ENCODE data around the gene EXPH5.
A peak's percentile ranks its signal among the peaks of the same experiment; 100 is the strongest.

The EXPH5 gene

DNA sequence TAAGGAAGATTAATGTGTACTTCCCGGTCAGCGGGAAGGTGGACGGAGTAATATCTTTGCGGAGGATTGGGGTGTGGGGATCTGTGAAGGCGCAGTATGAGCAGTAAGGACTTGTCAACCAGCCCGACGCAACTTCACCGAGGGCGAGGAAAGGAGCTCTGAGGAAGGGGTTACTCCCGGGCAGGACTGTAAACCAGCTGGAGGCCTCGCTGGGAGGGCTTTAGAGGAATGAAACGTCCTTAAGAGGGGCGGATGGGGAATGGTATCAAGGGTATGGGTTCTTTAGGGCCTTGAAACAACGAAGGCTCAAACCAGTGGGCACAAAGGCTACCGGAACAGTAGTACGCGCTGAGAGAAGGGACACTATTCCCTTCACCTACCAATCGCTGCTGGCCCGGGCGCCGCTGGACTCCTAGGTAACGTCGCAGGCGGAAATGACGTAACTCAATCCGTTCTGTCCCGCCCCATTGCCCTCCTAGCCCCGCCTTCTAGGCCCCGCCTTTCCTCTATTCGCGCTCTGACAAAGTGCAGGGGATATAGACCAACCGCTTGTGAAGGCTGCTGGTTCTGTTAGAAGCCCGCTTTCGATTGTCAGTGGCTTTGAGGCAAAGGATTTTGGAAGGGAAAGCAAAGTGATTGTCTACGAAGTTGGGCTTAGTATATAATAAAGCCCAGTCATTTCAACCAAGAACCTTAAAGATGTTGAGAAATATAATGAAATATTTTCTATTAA, 126.3 kb downstream of the EXPH5 start, which contains the start of gene C11orf65:
Gene C11orf65 (minus strand): TSS at position 439 of the 733 bp plus-strand sequence. CDS start 5,970 bp downstream, outside the sequence.
- peak; percentile 73 for TF ChIP-seq GABPA (IDR thresholded peaks at IDR 0.05; ENCODE audit: low read depth)
- TF ChIP-seq, protein P1, sequence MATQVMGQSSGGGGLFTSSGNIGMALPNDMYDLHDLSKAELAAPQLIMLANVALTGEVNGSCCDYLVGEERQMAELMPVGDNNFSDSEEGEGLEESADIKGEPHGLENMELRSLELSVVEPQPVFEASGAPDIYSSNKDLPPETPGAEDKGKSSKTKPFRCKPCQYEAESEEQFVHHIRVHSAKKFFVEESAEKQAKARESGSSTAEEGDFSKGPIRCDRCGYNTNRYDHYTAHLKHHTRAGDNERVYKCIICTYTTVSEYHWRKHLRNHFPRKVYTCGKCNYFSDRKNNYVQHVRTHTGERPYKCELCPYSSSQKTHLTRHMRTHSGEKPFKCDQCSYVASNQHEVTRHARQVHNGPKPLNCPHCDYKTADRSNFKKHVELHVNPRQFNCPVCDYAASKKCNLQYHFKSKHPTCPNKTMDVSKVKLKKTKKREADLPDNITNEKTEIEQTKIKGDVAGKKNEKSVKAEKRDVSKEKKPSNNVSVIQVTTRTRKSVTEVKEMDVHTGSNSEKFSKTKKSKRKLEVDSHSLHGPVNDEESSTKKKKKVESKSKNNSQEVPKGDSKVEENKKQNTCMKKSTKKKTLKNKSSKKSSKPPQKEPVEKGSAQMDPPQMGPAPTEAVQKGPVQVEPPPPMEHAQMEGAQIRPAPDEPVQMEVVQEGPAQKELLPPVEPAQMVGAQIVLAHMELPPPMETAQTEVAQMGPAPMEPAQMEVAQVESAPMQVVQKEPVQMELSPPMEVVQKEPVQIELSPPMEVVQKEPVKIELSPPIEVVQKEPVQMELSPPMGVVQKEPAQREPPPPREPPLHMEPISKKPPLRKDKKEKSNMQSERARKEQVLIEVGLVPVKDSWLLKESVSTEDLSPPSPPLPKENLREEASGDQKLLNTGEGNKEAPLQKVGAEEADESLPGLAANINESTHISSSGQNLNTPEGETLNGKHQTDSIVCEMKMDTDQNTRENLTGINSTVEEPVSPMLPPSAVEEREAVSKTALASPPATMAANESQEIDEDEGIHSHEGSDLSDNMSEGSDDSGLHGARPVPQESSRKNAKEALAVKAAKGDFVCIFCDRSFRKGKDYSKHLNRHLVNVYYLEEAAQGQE (IDR thresholded peaks at IDR 0.05; ENCODE audit: insufficient replicate concordance, low read depth), result no peak
- TF ChIP-seq, protein P2, sequence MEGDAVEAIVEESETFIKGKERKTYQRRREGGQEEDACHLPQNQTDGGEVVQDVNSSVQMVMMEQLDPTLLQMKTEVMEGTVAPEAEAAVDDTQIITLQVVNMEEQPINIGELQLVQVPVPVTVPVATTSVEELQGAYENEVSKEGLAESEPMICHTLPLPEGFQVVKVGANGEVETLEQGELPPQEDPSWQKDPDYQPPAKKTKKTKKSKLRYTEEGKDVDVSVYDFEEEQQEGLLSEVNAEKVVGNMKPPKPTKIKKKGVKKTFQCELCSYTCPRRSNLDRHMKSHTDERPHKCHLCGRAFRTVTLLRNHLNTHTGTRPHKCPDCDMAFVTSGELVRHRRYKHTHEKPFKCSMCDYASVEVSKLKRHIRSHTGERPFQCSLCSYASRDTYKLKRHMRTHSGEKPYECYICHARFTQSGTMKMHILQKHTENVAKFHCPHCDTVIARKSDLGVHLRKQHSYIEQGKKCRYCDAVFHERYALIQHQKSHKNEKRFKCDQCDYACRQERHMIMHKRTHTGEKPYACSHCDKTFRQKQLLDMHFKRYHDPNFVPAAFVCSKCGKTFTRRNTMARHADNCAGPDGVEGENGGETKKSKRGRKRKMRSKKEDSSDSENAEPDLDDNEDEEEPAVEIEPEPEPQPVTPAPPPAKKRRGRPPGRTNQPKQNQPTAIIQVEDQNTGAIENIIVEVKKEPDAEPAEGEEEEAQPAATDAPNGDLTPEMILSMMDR (IDR thresholded peaks at IDR 0.05; ENCODE audit: insufficient read depth, low read length), result no peak
- peak; percentile 94 for TF ChIP-seq POLR2AphosphoS5 (IDR thresholded peaks at IDR 0.05; ENCODE audit: low read depth)
- no peak for TF ChIP-seq SPI1 (IDR thresholded peaks at IDR 0.05; ENCODE audit: borderline replicate concordance, low read depth)

GRCh38 chr11:108466405-108466804, 127.2 kb downstream of the EXPH5 start:
- Histone ChIP-seq H3K27ac (replicated peaks) (peak overlapping the region; percentile 92), H3K4me3 (replicated peaks; ENCODE audit: insufficient read depth, low read length) (peak overlapping the region; percentile 46), H3K27me3 (ENCODE audit: insufficient read depth, poor library complexity, severe bottlenecking) (no peaks in the 10 kb centered on the region)
- TF ChIP-seq GABPA (IDR thresholded peaks at IDR 0.05; ENCODE audit: low read depth) (no peak), SPI1 (IDR thresholded peaks at IDR 0.05; ENCODE audit: borderline replicate concordance, low read depth) (no peak), POLR2AphosphoS5 (IDR thresholded peaks at IDR 0.05; ENCODE audit: low read depth) (no peak)
- TF ChIP-seq, protein P2 (IDR thresholded peaks at IDR 0.05; ENCODE audit: insufficient read depth, low read length), result no peak
- TF ChIP-seq, protein P1 (IDR thresholded peaks at IDR 0.05; ENCODE audit: insufficient replicate concordance, low read depth), result no peak
- DNase-seq (ENCODE audit: low read depth in 1 of 2, low spot score in 1 of 2), result no peak

More for the DNA sequence above, 126.3 kb downstream of the EXPH5 start, which contains the start of gene C11orf65:
- Histone ChIP-seq H3K27ac (replicated peaks) (peak within 1 kb of the TSS; percentile 92), H3K27me3 (ENCODE audit: insufficient read depth, poor library complexity, severe bottlenecking) (no peaks in the 10 kb centered on the region), H3K4me3 (replicated peaks; ENCODE audit: insufficient read depth, low read length) (peak within 1 kb of the TSS; percentile 46)
- peak; percentile 86 to 95 for DNase-seq (ENCODE audit: low read depth in 1 of 2, low spot score in 1 of 2)

All from HL-60 (cell line).